COLO668 (cell line): ENCODE measurements around the gene SYT10.
"Not testable (repeated sequence)": the region's sequence is repeated elsewhere in the genome, so short reads cannot be mapped to it uniquely, and the experiment has no call there.

Source experiments
- DNase-seq: peaks from one replicate; lab custom pipeline; 2025; ENCODE audit not compliant: unreplicated experiment; lab: John Stamatoyannopoulos, UW

SYT10 gene

DNA sequence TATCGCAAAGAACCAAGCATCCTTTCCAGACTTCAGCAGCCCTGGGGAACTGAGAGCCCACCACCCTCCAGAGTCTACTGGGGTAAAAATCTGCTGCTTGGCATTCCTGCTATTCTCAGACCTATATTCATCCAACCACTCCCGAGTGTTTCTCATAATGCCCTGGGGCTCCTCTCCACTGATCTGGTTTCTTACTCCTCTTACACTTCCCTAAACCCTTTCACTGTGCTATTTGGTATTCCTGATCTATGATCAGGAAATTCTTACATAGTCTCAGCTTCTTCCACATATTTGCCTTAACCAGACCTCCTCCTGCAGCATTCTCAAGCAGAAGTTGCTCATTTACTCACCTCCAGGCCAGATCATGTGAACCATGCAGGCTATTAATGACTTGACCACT, 82.4 kb downstream of the SYT10 start:
- no peak for DNase-seq

DNA sequence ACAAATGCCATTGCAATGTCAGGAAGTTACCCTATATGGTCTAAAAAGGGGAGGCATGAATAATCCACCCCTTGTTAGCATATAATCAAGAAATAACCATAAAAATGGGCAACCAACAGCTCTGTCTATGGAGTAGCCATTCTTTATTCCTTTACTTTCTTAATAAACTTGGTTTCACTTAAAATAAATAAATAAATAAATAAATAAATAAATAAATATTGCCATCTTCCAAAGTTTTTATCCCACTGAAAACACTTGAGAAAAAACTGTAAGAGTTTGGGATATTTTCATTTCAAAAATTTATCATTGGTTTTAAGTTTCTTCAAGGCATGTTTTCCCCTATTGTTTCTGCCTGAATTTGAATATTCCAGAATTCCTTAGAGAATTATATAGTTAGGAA, 89.8 kb downstream of the SYT10 start:
- no peak for DNase-seq

DNA sequence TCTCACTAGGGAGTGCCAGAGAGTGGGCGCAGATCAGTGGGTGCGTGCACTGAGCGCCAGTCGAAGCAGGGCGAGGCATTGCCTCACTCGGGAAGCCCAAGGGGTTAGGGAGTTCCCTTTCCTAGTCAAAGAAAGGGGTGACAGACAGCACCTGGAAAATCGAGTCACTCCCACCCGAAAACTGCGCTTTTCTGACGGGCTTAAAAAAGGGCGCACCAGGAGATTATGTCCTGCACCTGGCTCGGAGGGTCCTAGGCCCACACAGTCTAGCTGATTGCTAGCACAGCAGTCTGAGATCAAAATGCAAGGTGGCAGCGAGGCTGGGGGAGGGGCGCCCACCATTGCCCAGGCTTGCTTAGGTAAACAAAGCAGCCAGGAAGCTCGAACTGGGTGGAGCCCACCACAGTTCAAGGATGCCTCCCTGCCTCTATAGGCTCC, 107.6 kb downstream of the SYT10 start:
- not testable (repeated sequence) for DNase-seq

DNA sequence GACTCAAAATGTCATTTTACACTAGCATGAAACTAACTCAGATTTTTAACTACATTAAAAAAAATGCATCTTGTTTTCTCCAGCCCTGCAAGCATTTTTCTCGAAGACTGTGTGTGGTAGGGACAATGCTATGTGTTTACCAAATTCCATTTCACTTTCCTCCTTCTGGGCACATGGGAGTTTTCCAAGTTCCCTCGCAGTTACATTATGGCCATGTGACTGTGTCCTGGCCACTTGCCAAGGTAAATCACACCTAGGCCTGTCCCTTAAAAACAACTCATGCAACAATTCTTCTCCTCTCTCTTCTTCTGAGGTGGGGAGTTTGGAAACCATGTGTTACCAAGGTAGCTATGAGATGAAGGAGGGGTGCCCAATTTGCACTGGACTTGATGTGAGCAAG, 108.7 kb downstream of the SYT10 start:
- no peak for DNase-seq
